Stomach (tissue), 4 donors: Measurements from ENCODE around the gene CRTAC1.

Experiments used
- CTCF ChIP-seq, 7 experiments: fragments of 450-650 bp in 4 of 7; fragments of 200-600 bp in 3 of 7; sonication (generic) in 3 of 7; IDR thresholded peaks; one replicate each; pipeline ENCODE4 v1.5.1; 2016 to 2019; ENCODE audit warnings: antibody characterized with exemption in 7 of 7, control low read depth in 2 of 7, mild to moderate bottlenecking in 1 of 7
- POLR2AphosphoS5 ChIP-seq, 3 donors: sonication (generic); formaldehyde crosslinking; IDR thresholded peaks; one replicate each; pipeline ENCODE4 v1.6.1; 2016; ENCODE audit warnings: antibody characterized with exemption in 3 of 3

GRCh38 chr10:97891497-97892167 lies 138.8 kb downstream of the CRTAC1 start:
- TF ChIP-seq CTCF (IDR thresholded peaks at IDR 0.05) (no peak), POLR2AphosphoS5 (IDR thresholded peaks at IDR 0.05) (no peak)
